Body of pancreas (tissue), 4 donors: ENCODE results near the gene ZFR.

Experiments used
- CTCF ChIP-seq, 7 experiments: fragments of 450-650 bp in 4 of 7; fragments of 200-600 bp in 3 of 7; sonication (generic) in 3 of 7; IDR thresholded peaks; one replicate each; pipeline ENCODE4 v1.5.1; 2016 to 2019; ENCODE audit warnings: antibody characterized with exemption in 7 of 7
- POLR2A ChIP-seq, 3 donors: fragments of 450-650 bp; IDR thresholded peaks; one replicate each; pipeline ENCODE4 v1.6.1; 2016; ENCODE audit warnings: antibody characterized with exemption in 3 of 3, mild to moderate bottlenecking in 2 of 3

- TF ChIP-seq CTCF (IDR thresholded peaks at IDR 0.05) (no peak), POLR2A (IDR thresholded peaks at IDR 0.05) (peak; percentile 70 to 85 (median 78))
These were observed at the start of gene ZFR for GRCh38 chr5:32444431-32445286.
